ENCODE results near the gene ELMO1. TPM values are rescaled to one million over a fixed set of nuclear protein-coding genes. Genes with fewer than 3 reads are reported as not detected.

The ELMO1 gene
- total and polyA plus RNA-seq, 4 donors, result 6.7 to 51.5 (median 14.8) TPM

DNA sequence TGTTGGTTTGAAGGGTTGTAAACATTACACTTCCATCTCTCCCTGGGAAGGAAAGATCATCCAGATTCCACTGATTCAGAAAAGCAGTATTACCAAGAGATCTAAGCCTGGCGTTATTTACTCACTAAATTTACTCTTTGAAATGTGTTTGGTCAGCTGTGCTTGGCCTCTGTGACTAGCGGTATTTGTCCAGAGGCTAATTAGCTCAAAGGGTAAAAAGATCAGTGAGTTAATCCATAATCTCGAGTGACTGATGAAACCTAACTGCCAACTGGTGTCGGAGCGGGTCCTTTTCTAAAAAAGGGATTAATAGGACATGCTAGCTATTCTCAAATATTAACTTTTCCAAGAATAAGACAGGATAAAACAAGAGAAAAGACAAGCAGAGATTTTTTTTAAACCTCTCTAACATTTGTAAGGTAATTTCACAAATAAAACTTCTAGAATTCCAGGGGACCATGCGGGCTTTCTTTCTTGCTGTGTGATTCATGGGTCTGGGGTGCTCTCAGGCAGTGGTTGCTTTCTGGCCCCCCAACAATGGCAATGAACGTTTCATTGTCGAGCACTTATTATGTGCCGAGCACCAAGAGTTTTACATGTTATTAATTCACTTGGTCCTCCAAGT, 477.0 kb downstream of the ELMO1 start:
- Histone ChIP-seq H3K27ac (ENCODE audit: low read depth in 1 of 2, low read length in 2 of 2) (peak overlapping the region; percentile 65 to 75), H3K27me3 (ENCODE audit: control insufficient read depth in 4 of 4, insufficient read depth in 4 of 4, low read length in 3 of 4) (no peaks in the 10 kb centered on the region), H3K9me3 (ENCODE audit: control insufficient read depth in 4 of 4, low read length in 3 of 4) (no peaks in the 10 kb centered on the region), H3K4me3 (ENCODE audit: low read depth in 1 of 3, low read length in 3 of 3) (peak overlapping the region in 1 of 3 donors; percentile 8), H3K9ac (ENCODE audit: low read depth in 1 of 2, low read length in 2 of 2) (peak overlapping the region in 1 of 2 donors; percentile 25), H3K36me3 (ENCODE audit: control insufficient read depth in 4 of 4, insufficient read depth in 3 of 4, low read depth in 1 of 4, low read length in 3 of 4) (no peaks in the 10 kb centered on the region), H3K4me1 (ENCODE audit: control insufficient read depth in 4 of 4, insufficient read depth in 4 of 4, low read length in 3 of 4) (peaks cover 8 to 34% (median 24%) of the 10 kb centered on the region in 4 donors)
- 30% methylated on average over 9 of the region's 9 CpGs for WGBS
- TF ChIP-seq RAD21 (IDR thresholded peaks at IDR 0.05) (peak; percentile 55 to 58), JUND (IDR thresholded peaks at IDR 0.05) (peak in 1 of 2 donors; percentile 88), HNF4A (conservative IDR thresholded peaks at IDR 0.05) (peak; percentile 77 to 89), FOXA1 (IDR thresholded peaks at IDR 0.05) (peak; percentile 91), YY1 (IDR thresholded peaks at IDR 0.05) (no peak), HNF4G (IDR thresholded peaks at IDR 0.05) (peak; percentile 68), SP1 (IDR thresholded peaks at IDR 0.05) (peak; percentile 88), TAF1 (conservative IDR thresholded peaks at IDR 0.05) (no peak), NR2F2 (IDR thresholded peaks at IDR 0.05) (peak; percentile 32), FOXA2 (IDR thresholded peaks at IDR 0.05) (peak; percentile 96), GABPA (IDR thresholded peaks at IDR 0.05 in 1 of 2, conservative IDR thresholded peaks at IDR 0.05 in 1 of 2) (peak in 1 of 2 donors; percentile 18), RXRA (IDR thresholded peaks at IDR 0.05) (peak; percentile 60 to 90), EGR1 (IDR thresholded peaks at IDR 0.05; ENCODE audit: low read depth in 2 of 2) (peak in 1 of 2 donors; percentile 43)
- TF ChIP-seq, protein P1, sequence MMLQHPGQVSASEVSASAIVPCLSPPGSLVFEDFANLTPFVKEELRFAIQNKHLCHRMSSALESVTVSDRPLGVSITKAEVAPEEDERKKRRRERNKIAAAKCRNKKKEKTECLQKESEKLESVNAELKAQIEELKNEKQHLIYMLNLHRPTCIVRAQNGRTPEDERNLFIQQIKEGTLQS (IDR thresholded peaks at IDR 0.05), result peak; percentile 32
- TF ChIP-seq, protein P2, sequence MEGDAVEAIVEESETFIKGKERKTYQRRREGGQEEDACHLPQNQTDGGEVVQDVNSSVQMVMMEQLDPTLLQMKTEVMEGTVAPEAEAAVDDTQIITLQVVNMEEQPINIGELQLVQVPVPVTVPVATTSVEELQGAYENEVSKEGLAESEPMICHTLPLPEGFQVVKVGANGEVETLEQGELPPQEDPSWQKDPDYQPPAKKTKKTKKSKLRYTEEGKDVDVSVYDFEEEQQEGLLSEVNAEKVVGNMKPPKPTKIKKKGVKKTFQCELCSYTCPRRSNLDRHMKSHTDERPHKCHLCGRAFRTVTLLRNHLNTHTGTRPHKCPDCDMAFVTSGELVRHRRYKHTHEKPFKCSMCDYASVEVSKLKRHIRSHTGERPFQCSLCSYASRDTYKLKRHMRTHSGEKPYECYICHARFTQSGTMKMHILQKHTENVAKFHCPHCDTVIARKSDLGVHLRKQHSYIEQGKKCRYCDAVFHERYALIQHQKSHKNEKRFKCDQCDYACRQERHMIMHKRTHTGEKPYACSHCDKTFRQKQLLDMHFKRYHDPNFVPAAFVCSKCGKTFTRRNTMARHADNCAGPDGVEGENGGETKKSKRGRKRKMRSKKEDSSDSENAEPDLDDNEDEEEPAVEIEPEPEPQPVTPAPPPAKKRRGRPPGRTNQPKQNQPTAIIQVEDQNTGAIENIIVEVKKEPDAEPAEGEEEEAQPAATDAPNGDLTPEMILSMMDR (IDR thresholded peaks at IDR 0.05; ENCODE audit: low read depth, low read length, missing input control), result no peak
- TF ChIP-seq, protein P3, sequence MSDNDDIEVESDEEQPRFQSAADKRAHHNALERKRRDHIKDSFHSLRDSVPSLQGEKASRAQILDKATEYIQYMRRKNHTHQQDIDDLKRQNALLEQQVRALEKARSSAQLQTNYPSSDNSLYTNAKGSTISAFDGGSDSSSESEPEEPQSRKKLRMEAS (IDR thresholded peaks at IDR 0.05), result peak; percentile 74
- TF ChIP-seq, protein P4, sequence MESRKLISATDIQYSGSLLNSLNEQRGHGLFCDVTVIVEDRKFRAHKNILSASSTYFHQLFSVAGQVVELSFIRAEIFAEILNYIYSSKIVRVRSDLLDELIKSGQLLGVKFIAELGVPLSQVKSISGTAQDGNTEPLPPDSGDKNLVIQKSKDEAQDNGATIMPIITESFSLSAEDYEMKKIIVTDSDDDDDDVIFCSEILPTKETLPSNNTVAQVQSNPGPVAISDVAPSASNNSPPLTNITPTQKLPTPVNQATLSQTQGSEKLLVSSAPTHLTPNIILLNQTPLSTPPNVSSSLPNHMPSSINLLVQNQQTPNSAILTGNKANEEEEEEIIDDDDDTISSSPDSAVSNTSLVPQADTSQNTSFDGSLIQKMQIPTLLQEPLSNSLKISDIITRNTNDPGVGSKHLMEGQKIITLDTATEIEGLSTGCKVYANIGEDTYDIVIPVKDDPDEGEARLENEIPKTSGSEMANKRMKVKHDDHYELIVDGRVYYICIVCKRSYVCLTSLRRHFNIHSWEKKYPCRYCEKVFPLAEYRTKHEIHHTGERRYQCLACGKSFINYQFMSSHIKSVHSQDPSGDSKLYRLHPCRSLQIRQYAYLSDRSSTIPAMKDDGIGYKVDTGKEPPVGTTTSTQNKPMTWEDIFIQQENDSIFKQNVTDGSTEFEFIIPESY (IDR thresholded peaks at IDR 0.05), result peak; percentile 79
- TF ChIP-seq, protein P5, sequence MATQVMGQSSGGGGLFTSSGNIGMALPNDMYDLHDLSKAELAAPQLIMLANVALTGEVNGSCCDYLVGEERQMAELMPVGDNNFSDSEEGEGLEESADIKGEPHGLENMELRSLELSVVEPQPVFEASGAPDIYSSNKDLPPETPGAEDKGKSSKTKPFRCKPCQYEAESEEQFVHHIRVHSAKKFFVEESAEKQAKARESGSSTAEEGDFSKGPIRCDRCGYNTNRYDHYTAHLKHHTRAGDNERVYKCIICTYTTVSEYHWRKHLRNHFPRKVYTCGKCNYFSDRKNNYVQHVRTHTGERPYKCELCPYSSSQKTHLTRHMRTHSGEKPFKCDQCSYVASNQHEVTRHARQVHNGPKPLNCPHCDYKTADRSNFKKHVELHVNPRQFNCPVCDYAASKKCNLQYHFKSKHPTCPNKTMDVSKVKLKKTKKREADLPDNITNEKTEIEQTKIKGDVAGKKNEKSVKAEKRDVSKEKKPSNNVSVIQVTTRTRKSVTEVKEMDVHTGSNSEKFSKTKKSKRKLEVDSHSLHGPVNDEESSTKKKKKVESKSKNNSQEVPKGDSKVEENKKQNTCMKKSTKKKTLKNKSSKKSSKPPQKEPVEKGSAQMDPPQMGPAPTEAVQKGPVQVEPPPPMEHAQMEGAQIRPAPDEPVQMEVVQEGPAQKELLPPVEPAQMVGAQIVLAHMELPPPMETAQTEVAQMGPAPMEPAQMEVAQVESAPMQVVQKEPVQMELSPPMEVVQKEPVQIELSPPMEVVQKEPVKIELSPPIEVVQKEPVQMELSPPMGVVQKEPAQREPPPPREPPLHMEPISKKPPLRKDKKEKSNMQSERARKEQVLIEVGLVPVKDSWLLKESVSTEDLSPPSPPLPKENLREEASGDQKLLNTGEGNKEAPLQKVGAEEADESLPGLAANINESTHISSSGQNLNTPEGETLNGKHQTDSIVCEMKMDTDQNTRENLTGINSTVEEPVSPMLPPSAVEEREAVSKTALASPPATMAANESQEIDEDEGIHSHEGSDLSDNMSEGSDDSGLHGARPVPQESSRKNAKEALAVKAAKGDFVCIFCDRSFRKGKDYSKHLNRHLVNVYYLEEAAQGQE (IDR thresholded peaks at IDR 0.05), result peak; percentile 40
- no peak for DNase-seq (ENCODE audit: low spot score)

Measured in liver (tissue), 9 donors.